ENCODE data around the gene GATD1. TPM values are rescaled to one million over a fixed set of nuclear protein-coding genes. Genes with fewer than 3 reads are reported as not detected.

The GATD1 gene
- total RNA-seq, 1 donor from 2014 or later = 51.9 TPM

- no peak overlapping the region for H2AFZ ChIP-seq (ENCODE audit: low read depth, low read length)
- peaks cover 4% of the 10 kb centered on the region for H3K36me3 Mint-ChIP-seq (ENCODE audit: low read depth, unreplicated experiment)
- H3K9ac ChIP-seq (ENCODE audit: low read length) = no peak overlapping the region
- no peak overlapping the region for H3K27ac ChIP-seq (ENCODE audit: low read depth, low read length)
- H3K27ac Mint-ChIP-seq (ENCODE audit: unreplicated experiment) = no peak overlapping the region
- H3K36me3 ChIP-seq (ENCODE audit: insufficient read depth, low read length) = no peaks in the 10 kb centered on the region
- H3K27me3 Mint-ChIP-seq (ENCODE audit: low read depth, unreplicated experiment) = peaks cover 6% of the 10 kb centered on the region
- TF ChIP-seq CTCF (IDR thresholded peaks at IDR 0.05; ENCODE audit: insufficient read depth, low read depth, low read length) (peak; percentile 56), EZH2 (IDR thresholded peaks at IDR 0.05; ENCODE audit: insufficient read depth, low read length) (no peak)
- no peaks in the 10 kb centered on the region for H3K79me2 ChIP-seq (ENCODE audit: insufficient read depth, low read length)
- H3K4me3 ChIP-seq (ENCODE audit: insufficient read depth, low read depth, low read length) = no peak overlapping the region
- no peak overlapping the region for H3K4me3 Mint-ChIP-seq (ENCODE audit: unreplicated experiment)
- no peaks in the 10 kb centered on the region for H3K9me3 ChIP-seq (ENCODE audit: insufficient read depth, low read depth, low read length)
- peaks cover 26% of the 10 kb centered on the region for H3K4me1 ChIP-seq (ENCODE audit: insufficient read depth, low read length)
- FAIRE-seq (no peak), DNase-seq (ENCODE audit: low read depth) (peak; percentile 78)
- peaks cover 25% of the 10 kb centered on the region for H4K20me1 ChIP-seq (ENCODE audit: insufficient read depth, low read length)
- no peaks in the 10 kb centered on the region for H3K9me3 Mint-ChIP-seq (ENCODE audit: unreplicated experiment)
- H3K27me3 ChIP-seq (ENCODE audit: insufficient read depth, low read length) = peaks cover 2% of the 10 kb centered on the region
- H3K4me2 ChIP-seq (ENCODE audit: low read length) = peak overlapping the region; percentile 27
- H3K4me1 Mint-ChIP-seq (ENCODE audit: low read depth, unreplicated experiment) = no peaks in the 10 kb centered on the region
Measured at GRCh38 chr11:727859-728748, 49.2 kb downstream of the GATD1 start.

- Histone ChIP-seq H3K4me3 (ENCODE audit: insufficient read depth, low read depth, low read length) (no peak overlapping the region), H3K36me3 (ENCODE audit: insufficient read depth, low read length) (no peaks in the 10 kb centered on the region), H3K4me1 (ENCODE audit: insufficient read depth, low read length) (peaks cover 26% of the 10 kb centered on the region), H3K79me2 (ENCODE audit: insufficient read depth, low read length) (no peaks in the 10 kb centered on the region), H4K20me1 (ENCODE audit: insufficient read depth, low read length) (peaks cover 30% of the 10 kb centered on the region), H3K9ac (ENCODE audit: low read length) (no peak overlapping the region), H3K4me2 (ENCODE audit: low read length) (no peak overlapping the region), H2AFZ (ENCODE audit: low read depth, low read length) (no peak overlapping the region), H3K9me3 (ENCODE audit: insufficient read depth, low read depth, low read length) (no peaks in the 10 kb centered on the region), H3K27me3 (ENCODE audit: insufficient read depth, low read length) (peaks cover 2% of the 10 kb centered on the region), H3K27ac (ENCODE audit: low read depth, low read length) (no peak overlapping the region)
- no peaks in the 10 kb centered on the region for H3K9me3 Mint-ChIP-seq (ENCODE audit: unreplicated experiment)
- H3K4me3 Mint-ChIP-seq (ENCODE audit: unreplicated experiment) = no peak overlapping the region
- DNase-seq (ENCODE audit: low read depth) (no peak), FAIRE-seq (no peak)
- no peak overlapping the region for H3K27ac Mint-ChIP-seq (ENCODE audit: unreplicated experiment)
- H3K36me3 Mint-ChIP-seq (ENCODE audit: low read depth, unreplicated experiment) = peaks cover 5% of the 10 kb centered on the region
- H3K27me3 Mint-ChIP-seq (ENCODE audit: low read depth, unreplicated experiment) = peaks cover 4% of the 10 kb centered on the region
- TF ChIP-seq EZH2 (IDR thresholded peaks at IDR 0.05; ENCODE audit: insufficient read depth, low read length) = no peak
- TF ChIP-seq CTCF (IDR thresholded peaks at IDR 0.05; ENCODE audit: insufficient read depth, low read depth, low read length) = no peak
- no peaks in the 10 kb centered on the region for H3K4me1 Mint-ChIP-seq (ENCODE audit: low read depth, unreplicated experiment)
Measured at GRCh38 chr11:727281-727701, 50.0 kb downstream of the GATD1 start.
